Left ventricle myocardium superior (tissue), 1 donor: ENCODE results near the gene ACTRT1. TPM values are rescaled to one million over a fixed set of nuclear protein-coding genes. Genes with fewer than 3 reads are reported as not detected.

Experiments used
- ATAC-seq: fragments of 200-7000 bp; cut with Tn5 transposase; one replicate; pipeline ENCODE4 v1.9.1; 2020; ENCODE audit warnings: mild to moderate bottlenecking, moderate library complexity
- DNase-seq: peaks from one replicate; pipeline ENCODE4 v3.0.0-alpha.2; 2020
- intact Hi-C: fragments of 100-400 bp; cut with micrococcal nuclease; formaldehyde crosslinking; loops from one replicate; pipeline ENCODE4 v1.11.0; 2022
- long read RNA-seq: library from polyadenylated mRNA; unstranded; transcript quantifications from one replicate; pipeline ENCODE4 v2.0.0, GENCODE V29; 2021
- total RNA-seq: library from RNA; stranded (reverse); fragmentation: NEBNext Ultra II Directional; extraction: Animal tissue kit (Norgen Biotek cat#: 25700); gene quantifications from one replicate; pipeline ENCODE4 v1.2.1, GENCODE V29; 2021
- donor health status: DM: no; HTN: yes; CAD: no; lungs with severe emphysema.

The ACTRT1 gene
- not detected for total RNA-seq
- long read RNA-seq, result 0 reads

GRCh38 chrX:128052303-128052702 is at the start of gene ACTRT1:
Gene ACTRT1, minus strand, starts transcription at chrX:128052403. Its CDS starts 197 bp downstream, at chrX:128052206.
- no peak for DNase-seq
- intact Hi-C loops, result no loop called here
- ATAC-seq, result no peak

GRCh38 chrX:128078545-128078944 is 26.3 kb upstream of the ACTRT1 start:
- DNase-seq (no peak), ATAC-seq (no peak)
- intact Hi-C loops, result no loop called here

- DNase-seq (no peak), ATAC-seq (no peak)
- intact Hi-C loops, result no loop called here
These were observed 5.2 kb upstream of the ACTRT1 start for GRCh38 chrX:128057421-128057820.

- ATAC-seq (no peak), DNase-seq (no peak)
- intact Hi-C loops, result no loop called here
These were observed 677 bp downstream of the ACTRT1 start for GRCh38 chrX:128051526-128051925.

- no peak for ATAC-seq
- intact Hi-C loops, result no loop called here
- DNase-seq, result no peak
These were observed 16.9 kb downstream of the ACTRT1 start for GRCh38 chrX:128035318-128035717.

GRCh38 chrX:128021566-128021965 is 30.6 kb downstream of the ACTRT1 start:
- intact Hi-C loops, result no loop called here
- DNase-seq (no peak), ATAC-seq (no peak)

- DNase-seq, result no peak
- intact Hi-C loops, result no loop called here
These were observed 31.5 kb downstream of the ACTRT1 start for GRCh38 chrX:128020701-128021100.

GRCh38 chrX:128019218-128019617 is 33.0 kb downstream of the ACTRT1 start:
- DNase-seq, result no peak
- ATAC-seq, result no peak
- intact Hi-C loops, result no loop called here

More at GRCh38 chrX:128020701-128021100, 31.5 kb downstream of the ACTRT1 start:
- ATAC-seq, result no peak

- ATAC-seq (no peak), DNase-seq (no peak)
- intact Hi-C loops, result no loop called here
These were observed 40.2 kb downstream of the ACTRT1 start for GRCh38 chrX:128012015-128012414.

- intact Hi-C loops, result no loop called here
- ATAC-seq, result no peak
- DNase-seq, result no peak
These were observed 44.3 kb downstream of the ACTRT1 start for GRCh38 chrX:128007882-128008281.
